Measurements from ENCODE around the gene TRIM68. TPM values are rescaled to one million over a fixed set of nuclear protein-coding genes. Genes with fewer than 3 reads are reported as not detected.

TRIM68 gene
- total RNA-seq, 1 donor = 12.1 TPM

DNA sequence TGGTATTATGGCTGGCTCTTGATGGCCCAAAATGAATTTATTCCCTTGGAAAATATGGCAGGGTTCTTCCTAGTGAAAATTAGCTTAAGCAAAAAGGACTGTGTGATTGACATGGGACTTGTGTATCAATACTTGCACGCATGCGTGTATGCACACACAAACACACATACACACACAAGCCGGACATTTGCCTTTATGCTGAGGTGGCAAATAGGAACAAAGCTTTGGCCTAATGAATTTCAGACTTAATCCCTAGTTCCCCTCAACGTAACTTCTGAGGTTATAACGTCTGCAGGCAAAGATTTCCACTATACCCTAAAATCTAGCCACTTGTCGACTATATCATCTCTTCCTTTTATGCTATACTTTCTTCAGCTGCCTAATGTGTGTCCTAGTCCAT lies 29.4 kb downstream of the TRIM68 start:
- TF ChIP-seq, protein P1, sequence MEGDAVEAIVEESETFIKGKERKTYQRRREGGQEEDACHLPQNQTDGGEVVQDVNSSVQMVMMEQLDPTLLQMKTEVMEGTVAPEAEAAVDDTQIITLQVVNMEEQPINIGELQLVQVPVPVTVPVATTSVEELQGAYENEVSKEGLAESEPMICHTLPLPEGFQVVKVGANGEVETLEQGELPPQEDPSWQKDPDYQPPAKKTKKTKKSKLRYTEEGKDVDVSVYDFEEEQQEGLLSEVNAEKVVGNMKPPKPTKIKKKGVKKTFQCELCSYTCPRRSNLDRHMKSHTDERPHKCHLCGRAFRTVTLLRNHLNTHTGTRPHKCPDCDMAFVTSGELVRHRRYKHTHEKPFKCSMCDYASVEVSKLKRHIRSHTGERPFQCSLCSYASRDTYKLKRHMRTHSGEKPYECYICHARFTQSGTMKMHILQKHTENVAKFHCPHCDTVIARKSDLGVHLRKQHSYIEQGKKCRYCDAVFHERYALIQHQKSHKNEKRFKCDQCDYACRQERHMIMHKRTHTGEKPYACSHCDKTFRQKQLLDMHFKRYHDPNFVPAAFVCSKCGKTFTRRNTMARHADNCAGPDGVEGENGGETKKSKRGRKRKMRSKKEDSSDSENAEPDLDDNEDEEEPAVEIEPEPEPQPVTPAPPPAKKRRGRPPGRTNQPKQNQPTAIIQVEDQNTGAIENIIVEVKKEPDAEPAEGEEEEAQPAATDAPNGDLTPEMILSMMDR (IDR thresholded peaks at IDR 0.05; ENCODE audit: insufficient read depth, low read depth, low read length) = no peak
- H3K4me3 ChIP-seq (ENCODE audit: low read depth, low read length) = no peak overlapping the region
- DNase-seq (ENCODE audit: low read depth) = no peak

DNA sequence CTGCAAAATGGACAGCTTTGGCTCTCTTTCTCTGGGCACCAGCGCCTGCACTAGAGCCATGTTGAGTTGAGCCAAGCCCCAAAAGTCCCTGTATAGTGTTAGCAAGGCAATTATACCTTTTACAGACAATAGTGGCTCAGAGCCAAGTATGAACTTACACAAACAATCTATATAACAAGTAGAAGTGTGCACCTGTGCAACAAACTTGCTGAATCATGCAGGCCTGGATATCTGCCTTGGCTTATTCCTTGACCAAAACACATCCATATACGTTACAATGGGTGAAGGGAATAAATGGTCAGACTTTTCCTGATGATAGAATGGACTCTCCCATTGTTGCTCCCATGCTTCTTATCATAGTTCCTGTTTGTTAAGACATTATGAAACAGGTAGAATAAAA lies 30.3 kb downstream of the TRIM68 start:
- no peak overlapping the region for H3K4me3 ChIP-seq (ENCODE audit: low read depth, low read length)
- TF ChIP-seq, protein P1 (IDR thresholded peaks at IDR 0.05; ENCODE audit: insufficient read depth, low read depth, low read length) = no peak

DNA sequence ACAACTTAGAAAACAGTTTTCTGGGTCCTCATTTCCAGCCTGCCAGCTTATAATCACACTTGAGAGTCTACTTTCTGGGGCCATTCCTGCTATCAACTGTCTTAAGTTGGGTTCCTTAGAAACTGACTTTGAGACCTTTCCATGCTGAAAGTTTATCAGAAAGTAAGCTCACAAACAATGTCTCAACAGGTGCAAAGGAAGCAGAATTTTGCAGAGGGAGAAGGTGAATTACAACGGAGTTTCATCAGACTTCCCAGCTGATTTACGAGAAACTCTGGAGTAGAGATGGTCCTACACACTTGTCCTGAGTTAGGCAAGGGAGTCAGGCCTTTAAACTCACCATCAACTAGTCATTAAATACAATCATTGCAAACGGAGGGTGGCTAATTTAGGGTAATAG lies 31.2 kb downstream of the TRIM68 start:
- TF ChIP-seq, protein P1 (IDR thresholded peaks at IDR 0.05; ENCODE audit: insufficient read depth, low read depth, low read length) = no peak
- no peak for DNase-seq (ENCODE audit: low read depth)

More for the DNA sequence above, 30.3 kb downstream of the TRIM68 start:
- DNase-seq (ENCODE audit: low read depth) = no peak

DNA sequence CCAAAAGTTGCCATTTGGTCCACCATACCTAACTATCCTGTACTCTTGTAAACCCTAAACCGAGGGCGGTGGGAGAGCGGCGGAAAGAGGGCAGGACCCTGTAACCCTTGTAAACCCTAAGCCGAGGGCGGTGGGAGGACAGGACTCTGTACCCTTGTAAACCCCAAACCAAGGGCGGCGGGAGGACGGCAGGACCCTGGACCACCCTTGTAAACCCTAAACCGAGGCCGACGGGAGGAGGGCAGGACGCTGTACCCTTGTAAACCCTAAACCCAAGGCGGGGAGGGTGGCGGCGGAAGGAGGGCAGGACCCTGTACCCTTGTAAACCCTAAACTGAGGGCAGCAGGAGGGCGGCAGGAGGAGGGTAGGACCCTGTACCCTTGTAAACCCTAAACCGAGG lies 39.0 kb downstream of the TRIM68 start:
- H3K4me3 ChIP-seq (ENCODE audit: low read depth, low read length) = no peak overlapping the region
- TF ChIP-seq, protein P1 (IDR thresholded peaks at IDR 0.05; ENCODE audit: insufficient read depth, low read depth, low read length) = no peak
- no peak for DNase-seq (ENCODE audit: low read depth)

More for the DNA sequence above, 31.2 kb downstream of the TRIM68 start:
- H3K4me3 ChIP-seq (ENCODE audit: low read depth, low read length) = no peak overlapping the region

DNA sequence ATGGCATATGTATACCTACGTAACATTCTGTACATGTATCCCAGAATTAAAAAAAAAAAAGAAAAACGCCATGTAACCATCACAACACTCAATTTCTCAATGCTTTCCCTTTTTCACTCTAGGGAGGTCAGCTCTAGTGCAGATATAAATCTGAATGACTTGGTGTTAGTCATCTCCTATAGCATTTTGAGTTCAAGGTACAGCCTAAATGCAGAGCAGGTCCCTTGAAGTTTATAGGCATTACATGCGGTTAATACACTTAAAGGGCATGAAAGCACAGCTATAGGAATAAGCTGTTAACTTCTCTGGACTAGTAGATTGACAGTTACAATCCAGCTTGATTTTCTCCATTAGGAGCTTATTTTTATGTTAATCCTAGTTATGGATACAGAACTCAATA lies 42.7 kb downstream of the TRIM68 start:
- TF ChIP-seq, protein P1 (IDR thresholded peaks at IDR 0.05; ENCODE audit: insufficient read depth, low read depth, low read length) = no peak
- DNase-seq (ENCODE audit: low read depth) = no peak

DNA sequence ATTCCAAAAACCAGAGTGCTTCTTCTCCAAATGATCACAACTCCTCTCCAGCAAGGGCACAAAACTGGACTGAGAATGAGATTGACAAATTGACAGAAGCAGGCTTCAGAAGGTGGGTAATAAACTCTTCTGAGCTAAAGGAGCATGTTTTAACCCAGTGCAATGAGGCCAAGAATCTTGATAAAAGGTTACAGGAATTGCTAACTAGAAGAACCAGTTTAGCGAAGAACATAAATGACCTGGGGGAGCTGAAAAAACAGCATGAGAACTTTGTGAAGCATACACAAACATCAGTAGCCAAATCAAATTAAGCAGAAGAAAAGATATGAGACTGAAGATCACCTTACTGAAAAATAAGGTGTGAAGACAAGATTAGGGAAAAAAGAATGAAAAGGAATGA lies 47.6 kb downstream of the TRIM68 start:
- H3K4me3 ChIP-seq (ENCODE audit: low read depth, low read length) = no peak overlapping the region
- no peak for DNase-seq (ENCODE audit: low read depth)
- TF ChIP-seq, protein P1 (IDR thresholded peaks at IDR 0.05; ENCODE audit: insufficient read depth, low read depth, low read length) = no peak

More for the DNA sequence above, 42.7 kb downstream of the TRIM68 start:
- no peak overlapping the region for H3K4me3 ChIP-seq (ENCODE audit: low read depth, low read length)

Data from fibroblast of villous mesenchyme (primary cell).